RWPE1 (cell line): ENCODE data around the gene DNAH10.

ENCODE experiments used
- CTCF ChIA-PET: fragments of 350-600 bp; sonication (Branson Sonifier 250); formaldehyde crosslinking; extraction: SDS; loops from one replicate; lab custom pipeline; 2021; lab: Yijun Ruan, JAX
- POLR2A ChIA-PET: fragments of 400-600 bp; formaldehyde crosslinking; extraction: SDS; loops from one replicate; lab custom pipeline; 2020; ENCODE audit warnings: antibody characterized with exemption; ENCODE audit not compliant: low non-redundant PET; lab: Yijun Ruan, JAX
- DNase-seq: peaks from one replicate; pipeline ENCODE4 v3.0.0; 2012; ENCODE audit warnings: low spot score
- H3K27ac ChIP-seq: fragments of 450-650 bp; 2 replicates; pipeline ENCODE4 v1.5.1; 2017
- CTCF ChIP-seq: fragments of 450-650 bp; conservative IDR thresholded peaks from 2 replicates; pipeline ENCODE4 v1.5.1; 2017; ENCODE audit warnings: low read depth, mild to moderate bottlenecking

DNAH10 gene

DNA sequence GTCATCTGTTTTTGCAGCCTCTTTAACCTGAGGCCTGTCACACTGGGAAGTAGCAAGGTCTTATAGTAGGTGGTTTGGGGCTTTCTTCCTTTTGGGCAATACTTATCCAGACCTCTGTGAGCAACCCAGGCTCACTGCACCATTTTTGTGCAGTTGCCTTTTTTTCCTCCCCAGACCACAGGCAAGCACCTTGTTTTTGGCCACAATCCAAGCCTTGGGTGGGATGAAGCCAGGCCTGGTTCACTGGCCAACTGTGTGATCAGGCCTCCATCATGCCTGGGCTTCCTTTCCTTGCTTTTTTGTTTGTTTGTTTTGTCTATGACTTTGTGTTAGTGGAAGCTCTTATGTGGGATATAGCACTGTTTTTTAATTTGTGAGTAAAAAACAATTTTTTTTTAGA is 71.7 kb downstream of the DNAH10 start:
- CTCF ChIA-PET = interaction anchor here (0.5 to 0.6 kb wide), 2 partner anchors 124 to 252 kb away, joined by 3 read pairs; no protein-coding TSS in a partner anchor
- no peak overlapping the region for H3K27ac ChIP-seq
- DNase-seq = no peak
- TF ChIP-seq CTCF = no peak
- POLR2A ChIA-PET = no interaction called here

GRCh38 chr12:123834845-123835244 is 72.7 kb downstream of the DNAH10 start:
- CTCF ChIA-PET = no interaction called here
- H3K27ac ChIP-seq = no peak overlapping the region
- DNase-seq = no peak
- no peak for TF ChIP-seq CTCF
- POLR2A ChIA-PET = no interaction called here

DNA sequence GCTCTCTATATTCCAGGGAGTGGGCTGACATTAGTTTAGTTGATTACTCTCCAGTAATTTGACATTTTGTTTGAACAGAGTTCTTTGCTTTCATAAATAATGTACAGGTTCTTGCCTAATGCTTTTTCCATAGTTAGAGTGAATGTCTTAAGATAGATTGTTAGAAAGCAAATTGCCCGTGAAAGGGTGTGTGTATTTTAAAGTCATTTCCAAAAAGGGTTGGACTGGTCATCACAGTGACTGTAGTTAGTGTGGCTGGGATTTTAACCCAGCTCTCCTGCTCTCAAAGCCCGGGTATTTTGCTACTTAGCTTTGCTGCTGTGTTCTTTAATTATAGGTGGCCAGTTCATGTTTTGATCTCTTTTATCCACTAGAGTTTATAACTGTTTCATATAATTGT is 74.2 kb downstream of the DNAH10 start:
- CTCF ChIA-PET = no interaction called here
- POLR2A ChIA-PET = no interaction called here

DNA sequence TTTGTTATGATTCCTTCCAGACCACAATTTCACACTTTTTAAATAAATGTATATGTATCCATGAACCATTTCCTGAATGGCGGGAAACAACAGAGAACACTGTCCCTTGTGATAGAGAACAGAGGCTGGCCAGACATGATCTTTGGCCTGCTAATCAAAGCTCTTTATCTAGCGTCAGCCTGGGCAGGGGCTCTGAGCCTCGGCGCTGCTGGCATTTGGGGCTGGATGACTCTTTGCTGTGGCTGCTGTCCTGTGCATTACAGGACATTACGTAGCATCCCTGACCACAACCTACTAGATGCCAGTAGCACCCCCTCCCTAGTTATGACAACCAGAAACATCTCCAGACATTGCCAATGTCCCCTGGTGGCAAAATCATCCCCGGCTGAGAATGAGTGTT is 77.7 kb downstream of the DNAH10 start:
- TF ChIP-seq CTCF = no peak
- no peak for DNase-seq
- POLR2A ChIA-PET = no interaction called here
- CTCF ChIA-PET = interaction anchor here (0.6 kb wide), 1 partner anchor 1170 kb away, joined by 3 read pairs; no protein-coding TSS in a partner anchor
- H3K27ac ChIP-seq = no peak overlapping the region

More for the DNA sequence above, 74.2 kb downstream of the DNAH10 start:
- no peak for TF ChIP-seq CTCF
- no peak overlapping the region for H3K27ac ChIP-seq
- no peak for DNase-seq

DNA sequence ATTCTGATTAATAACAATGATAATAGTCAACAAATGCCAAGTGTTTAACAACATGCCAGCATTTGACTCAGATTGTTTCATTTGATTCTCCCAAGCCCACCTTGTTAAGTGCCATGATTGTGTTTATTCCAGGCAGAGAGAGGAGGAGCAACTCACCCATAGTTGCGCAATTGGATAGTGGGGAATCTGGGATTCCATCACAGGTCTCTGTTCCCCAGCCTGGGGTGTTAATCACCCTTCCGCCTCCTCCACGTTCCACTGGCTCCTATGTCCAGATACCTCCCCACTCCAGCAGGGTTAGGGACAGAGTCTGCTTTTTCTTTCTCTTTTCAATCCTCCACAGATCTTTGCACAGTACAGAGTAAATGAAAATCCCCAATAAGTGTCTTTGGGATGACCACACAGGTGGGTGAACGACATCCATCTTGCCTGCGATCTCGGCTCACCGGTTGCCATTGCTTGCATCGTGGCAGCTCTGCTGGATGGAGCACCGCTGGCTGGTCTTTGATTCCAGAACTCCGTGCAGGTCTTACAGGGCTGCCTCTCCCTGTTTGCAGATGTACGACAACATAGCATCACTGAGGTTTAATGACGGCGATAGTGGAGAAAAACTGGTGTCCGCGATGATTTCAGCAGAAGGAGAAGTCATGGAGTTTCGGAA is 78.8 kb downstream of the DNAH10 start:
- CTCF ChIA-PET = no interaction called here
- DNase-seq = no peak
- no peak overlapping the region for H3K27ac ChIP-seq
- no peak for TF ChIP-seq CTCF
- POLR2A ChIA-PET = no interaction called here

DNA sequence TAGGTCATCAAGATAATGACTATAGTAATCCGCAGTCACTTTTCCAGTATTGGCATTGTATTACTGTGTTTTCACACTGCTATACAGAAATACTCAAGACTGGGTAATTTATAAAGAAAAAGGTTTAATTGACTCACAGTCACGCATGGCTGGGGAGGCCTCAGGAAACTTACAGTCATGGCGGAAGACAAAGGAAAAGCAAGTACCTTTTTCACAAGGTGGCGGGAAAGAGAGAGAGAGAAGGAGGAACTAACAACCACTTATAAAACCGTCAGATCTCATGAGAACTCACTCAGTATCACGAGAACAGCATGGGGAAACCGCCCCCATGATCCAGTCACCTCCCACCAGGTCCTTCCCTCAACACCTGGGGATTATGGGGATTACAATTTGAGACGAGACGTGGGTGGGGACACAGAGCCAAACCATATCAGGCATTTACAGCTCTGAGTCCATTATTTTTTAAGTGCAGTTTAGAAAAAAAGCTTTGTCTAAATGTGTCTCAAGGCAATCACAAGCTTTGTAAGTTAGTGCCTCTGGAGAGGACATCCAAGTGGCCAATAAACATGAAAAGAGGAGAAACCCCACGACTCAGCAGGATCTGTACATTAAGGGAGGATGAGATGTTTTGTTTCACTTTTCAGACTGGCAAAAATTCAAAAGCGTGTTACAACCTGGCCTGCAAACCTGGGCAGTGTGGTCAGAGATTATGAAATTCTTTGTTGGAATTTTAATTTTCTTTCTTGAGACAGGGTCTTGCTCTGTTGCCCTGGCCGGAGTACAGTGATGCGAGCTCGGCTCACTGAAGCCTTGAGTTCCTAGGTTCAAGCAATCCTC is 82.0 kb downstream of the DNAH10 start:
- ChIA-PET POLR2A (no interaction called here), CTCF (interaction anchor here (0.8 kb wide), 1 partner anchor 140 kb away, joined by 6 read pairs; no protein-coding TSS in a partner anchor)
- TF ChIP-seq CTCF = no peak

More for the DNA sequence above, 82.0 kb downstream of the DNAH10 start:
- peak overlapping the region; percentile 69 for H3K27ac ChIP-seq
- DNase-seq = peak; percentile 66
